Limb (tissue), 2 donors: ENCODE data around the gene ATP1B2.
"Not testable (repeated sequence)": the region's sequence is repeated elsewhere in the genome, so short reads cannot be mapped to it uniquely, and the experiment has no call there.

Experiments used
- DNase-seq, 2 donors: peaks; one replicate each; pipeline ENCODE4 v3.0.0-alpha.2; 2016; ENCODE audit errors: extremely low spot score in 2 of 2

The ATP1B2 gene

GRCh38 chr17:7634384-7634783 is 16.3 kb upstream of the ATP1B2 start:
- peak; percentile 62 to 80 for DNase-seq

DNA sequence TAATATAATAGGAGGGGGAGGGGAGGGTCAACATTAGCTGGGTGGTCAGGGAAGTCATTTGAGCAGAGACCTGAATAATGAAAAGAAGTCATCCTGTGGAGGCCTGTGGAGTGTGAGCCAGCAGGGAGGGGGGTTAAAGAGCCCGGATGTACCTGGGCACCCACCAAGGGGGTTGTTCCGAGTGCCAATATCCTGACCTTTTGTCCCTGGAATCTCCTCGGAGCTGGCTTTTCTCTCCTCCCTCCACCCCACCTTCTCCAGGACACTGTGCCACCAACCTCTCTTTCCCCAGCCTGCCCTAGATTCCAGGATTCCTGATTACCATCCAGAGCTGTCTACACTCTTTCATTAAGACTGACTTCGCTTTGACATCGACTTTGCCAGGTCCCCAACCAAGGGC is 14.6 kb upstream of the ATP1B2 start:
- DNase-seq: no peak

- DNase-seq: no peak
Measured at GRCh38 chr17:7640783-7641182, 9.9 kb upstream of the ATP1B2 start.

- DNase-seq: not testable (repeated sequence)
Measured at GRCh38 chr17:7641635-7642034, 9.1 kb upstream of the ATP1B2 start.

- no peak for DNase-seq
Measured at GRCh38 chr17:7644775-7645174, 6.0 kb upstream of the ATP1B2 start.

- no peak for DNase-seq
Measured at GRCh38 chr17:7646457-7646856, 4.3 kb upstream of the ATP1B2 start.

GRCh38 chr17:7647018-7647417 is 3.7 kb upstream of the ATP1B2 start:
- DNase-seq: no peak

- peak in 1 of 2 donors; percentile 59 for DNase-seq
Measured at GRCh38 chr17:7651097-7651664, 455 bp downstream of the ATP1B2 start.

DNA sequence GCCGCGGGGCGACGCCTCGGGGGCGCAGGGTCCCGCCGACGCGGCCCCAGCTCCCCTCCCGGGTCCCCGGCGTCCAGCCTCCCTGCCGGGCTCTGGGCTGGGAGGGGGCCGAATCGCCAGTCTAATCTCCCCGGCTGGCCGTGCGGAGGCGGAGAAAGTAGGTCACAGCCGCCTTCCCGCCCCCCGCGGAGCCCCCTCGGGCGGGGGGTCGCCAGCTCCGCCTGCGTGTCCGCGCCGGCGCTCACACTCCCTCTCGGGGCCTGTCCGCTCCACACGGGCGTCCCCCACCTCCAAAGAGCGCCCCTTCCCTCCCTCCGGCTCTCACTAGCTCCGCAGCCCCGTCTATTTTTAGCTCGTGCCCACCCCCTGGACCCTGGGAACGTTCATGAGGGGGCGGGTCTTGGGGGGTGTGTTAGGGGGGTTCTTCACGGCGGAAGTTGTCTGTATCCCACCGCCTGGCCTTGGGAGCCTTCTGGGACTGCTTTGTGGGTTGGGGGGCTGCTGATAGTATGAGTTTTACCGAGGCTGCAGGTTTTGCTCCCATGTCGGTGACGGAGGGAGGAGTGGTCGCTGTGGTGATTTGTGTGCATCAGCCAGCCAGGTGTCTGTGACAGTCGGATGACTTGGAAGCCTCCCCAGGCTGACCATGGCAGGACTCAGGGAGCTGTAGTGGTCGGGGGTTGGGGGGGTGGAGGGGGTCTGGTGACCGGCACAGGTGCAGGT is 1.1 kb downstream of the ATP1B2 start:
- peak in 1 of 2 donors; percentile 83 for DNase-seq

- DNase-seq: no peak
Measured at GRCh38 chr17:7652388-7653356, 1.9 kb downstream of the ATP1B2 start.

GRCh38 chr17:7654832-7655540 is 4.3 kb downstream of the ATP1B2 start:
- DNase-seq: no peak

GRCh38 chr17:7655541-7655840 is 4.8 kb downstream of the ATP1B2 start:
- no peak for DNase-seq

- DNase-seq: peak in 1 of 2 donors; percentile 71
Measured at GRCh38 chr17:7656958-7657609, 6.4 kb downstream of the ATP1B2 start.

DNA sequence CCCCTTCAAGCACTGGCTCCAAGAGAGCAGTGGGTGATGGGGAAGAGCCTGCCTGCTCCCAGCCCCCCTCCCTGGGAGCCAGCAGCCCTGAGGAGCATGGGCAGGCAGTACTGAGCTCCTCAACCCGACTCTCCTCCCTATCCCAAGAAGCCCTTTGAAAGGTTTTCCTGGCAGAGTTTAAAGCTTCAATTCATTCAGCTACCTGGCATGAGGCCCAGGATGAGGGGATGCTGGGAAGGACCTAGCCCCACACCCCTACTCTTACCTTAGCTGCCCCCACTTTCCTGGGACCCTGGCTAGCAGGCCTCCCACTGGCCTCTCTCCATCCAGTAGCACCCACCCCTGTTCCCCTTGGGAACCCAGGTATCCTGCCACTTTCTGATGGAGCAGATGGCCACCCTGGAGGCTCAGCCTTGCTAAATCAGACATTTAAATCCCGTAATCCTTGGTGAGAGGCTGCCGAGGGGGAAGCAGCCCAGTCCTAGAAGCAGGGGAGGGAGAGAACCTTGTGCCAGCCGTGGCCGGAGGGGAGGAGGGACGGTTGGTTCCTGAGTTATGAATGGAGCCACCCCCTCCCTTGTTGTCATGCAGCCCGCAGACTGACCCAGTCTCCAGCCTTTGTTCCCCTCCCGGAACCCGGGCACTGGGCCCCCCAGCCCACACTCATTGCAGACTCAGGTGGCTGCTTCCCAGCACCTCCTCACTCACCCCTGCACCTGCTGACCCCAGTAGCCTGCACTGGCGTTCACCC is 17.1 kb downstream of the ATP1B2 start:
- DNase-seq: peak in 1 of 2 donors; percentile 75

DNA sequence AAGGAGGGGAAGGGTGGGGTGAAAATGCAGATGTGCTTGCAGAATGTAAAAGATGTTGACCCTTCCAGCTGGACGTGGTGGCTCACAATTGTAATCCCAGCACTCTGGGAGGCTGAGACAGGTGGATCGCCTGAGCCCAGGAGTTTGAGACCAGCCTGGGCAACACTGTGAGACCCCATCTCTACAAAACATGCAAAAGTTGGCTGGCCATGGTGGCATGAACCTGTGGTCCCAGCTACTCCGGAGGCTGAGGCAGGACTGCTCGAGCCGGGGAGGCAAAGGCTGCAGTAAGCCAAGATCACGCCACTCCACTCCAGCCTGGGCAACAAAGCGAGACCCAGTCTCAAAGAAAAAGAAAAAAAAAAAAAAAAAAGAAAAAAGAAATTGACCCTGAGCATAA is 17.8 kb downstream of the ATP1B2 start:
- DNase-seq: no peak

GRCh38 chr17:7673239-7673638 is 22.5 kb downstream of the ATP1B2 start:
- DNase-seq: no peak

GRCh38 chr17:7674934-7675333 is 24.2 kb downstream of the ATP1B2 start:
- DNase-seq: no peak

DNA sequence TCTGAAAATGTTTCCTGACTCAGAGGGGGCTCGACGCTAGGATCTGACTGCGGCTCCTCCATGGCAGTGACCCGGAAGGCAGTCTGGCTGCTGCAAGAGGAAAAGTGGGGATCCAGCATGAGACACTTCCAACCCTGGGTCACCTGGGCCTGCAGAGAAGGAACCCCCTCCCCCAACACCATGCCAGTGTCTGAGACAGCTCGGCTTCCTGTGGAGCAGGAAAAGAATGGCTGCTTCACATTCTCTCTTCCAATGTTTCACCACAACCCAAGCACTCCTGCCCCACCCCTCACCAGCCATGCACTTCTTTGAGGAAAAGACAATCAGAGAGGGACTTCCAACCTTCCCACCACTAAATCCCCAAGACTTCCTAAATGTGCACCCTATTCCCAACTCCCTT is 25.8 kb downstream of the ATP1B2 start:
- no peak for DNase-seq

GRCh38 chr17:7677388-7678067 is 26.8 kb downstream of the ATP1B2 start:
- DNase-seq: no peak
